GM12801 (cell line): ENCODE data around the gene GSTO2.

Experiments used
- TF ChIP-seq, protein P1 (sequence below): IDR thresholded peaks from one replicate; pipeline ENCODE4 v1.5.1; 2011; ENCODE audit warnings: control low read depth; ENCODE audit not compliant: insufficient read length; ENCODE audit errors: extremely low read depth

Gene GSTO2

DNA sequence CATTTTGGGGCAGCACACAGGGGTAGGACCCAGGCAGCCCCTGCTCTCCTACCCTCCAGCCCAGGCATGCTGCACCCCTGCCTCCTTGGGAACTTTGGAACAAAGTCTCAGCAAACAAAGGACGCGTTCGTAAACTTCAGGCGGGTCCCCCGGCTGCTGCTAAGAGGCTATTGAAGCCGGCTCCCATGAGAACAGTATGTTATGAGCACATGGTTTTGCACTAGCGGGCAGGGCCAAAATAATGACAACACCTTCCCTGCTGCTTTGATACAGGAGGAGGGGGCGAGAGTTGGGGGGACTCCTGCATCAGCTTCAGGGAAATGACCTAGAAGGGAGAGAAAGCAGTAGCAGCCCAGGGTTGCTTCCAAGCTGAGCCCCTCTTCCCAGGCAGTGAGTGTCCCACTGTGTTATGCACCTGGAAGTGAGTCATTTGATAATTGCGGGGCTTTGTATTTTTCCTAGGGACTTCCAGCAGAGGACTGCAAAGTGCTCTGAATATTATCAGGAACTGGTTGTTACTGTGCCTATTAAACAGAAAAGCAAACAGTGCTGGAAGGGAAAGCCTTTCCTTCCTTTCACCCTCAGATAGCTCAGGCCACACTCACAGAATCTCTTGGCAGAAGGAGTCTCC is 62.3 kb downstream of the GSTO2 start:
- TF ChIP-seq, protein P1, sequence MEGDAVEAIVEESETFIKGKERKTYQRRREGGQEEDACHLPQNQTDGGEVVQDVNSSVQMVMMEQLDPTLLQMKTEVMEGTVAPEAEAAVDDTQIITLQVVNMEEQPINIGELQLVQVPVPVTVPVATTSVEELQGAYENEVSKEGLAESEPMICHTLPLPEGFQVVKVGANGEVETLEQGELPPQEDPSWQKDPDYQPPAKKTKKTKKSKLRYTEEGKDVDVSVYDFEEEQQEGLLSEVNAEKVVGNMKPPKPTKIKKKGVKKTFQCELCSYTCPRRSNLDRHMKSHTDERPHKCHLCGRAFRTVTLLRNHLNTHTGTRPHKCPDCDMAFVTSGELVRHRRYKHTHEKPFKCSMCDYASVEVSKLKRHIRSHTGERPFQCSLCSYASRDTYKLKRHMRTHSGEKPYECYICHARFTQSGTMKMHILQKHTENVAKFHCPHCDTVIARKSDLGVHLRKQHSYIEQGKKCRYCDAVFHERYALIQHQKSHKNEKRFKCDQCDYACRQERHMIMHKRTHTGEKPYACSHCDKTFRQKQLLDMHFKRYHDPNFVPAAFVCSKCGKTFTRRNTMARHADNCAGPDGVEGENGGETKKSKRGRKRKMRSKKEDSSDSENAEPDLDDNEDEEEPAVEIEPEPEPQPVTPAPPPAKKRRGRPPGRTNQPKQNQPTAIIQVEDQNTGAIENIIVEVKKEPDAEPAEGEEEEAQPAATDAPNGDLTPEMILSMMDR: no peak

DNA sequence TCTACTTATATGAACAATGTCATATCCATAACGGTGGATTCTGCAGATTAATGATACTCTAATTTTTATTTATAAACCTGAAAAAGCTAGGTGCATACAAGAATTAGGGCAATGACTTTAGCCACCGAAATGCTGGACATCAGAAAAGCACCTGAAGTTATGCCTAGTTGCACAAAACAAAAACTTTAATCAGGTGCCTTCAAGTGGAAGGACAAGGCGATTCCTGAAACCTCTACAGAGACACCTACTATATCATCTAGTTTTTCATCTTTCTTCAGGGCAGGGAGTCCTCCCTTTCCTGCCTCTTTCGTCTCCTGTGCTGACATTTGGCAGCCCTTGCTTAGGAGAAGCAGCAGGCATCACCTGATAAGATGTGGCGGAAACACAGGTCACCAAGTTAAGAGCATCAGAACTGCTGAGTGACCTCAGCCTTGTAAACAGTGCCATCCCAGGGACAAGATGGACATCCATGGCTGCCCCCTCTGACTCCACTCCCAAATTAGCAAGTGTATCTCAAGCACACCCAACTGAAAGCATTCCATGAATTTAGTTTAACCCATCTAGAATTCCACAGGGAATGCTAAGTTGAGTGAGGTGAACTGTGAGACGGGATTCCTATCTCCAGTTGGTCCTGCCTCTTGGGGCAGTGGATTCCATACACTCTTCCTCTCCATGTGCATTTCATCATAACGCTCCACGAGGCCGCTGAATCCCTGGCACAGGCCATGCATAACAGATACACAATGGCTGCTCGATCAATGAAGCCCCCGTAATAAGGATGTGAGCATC is 63.5 kb downstream of the GSTO2 start:
- TF ChIP-seq, protein P1: no peak

DNA sequence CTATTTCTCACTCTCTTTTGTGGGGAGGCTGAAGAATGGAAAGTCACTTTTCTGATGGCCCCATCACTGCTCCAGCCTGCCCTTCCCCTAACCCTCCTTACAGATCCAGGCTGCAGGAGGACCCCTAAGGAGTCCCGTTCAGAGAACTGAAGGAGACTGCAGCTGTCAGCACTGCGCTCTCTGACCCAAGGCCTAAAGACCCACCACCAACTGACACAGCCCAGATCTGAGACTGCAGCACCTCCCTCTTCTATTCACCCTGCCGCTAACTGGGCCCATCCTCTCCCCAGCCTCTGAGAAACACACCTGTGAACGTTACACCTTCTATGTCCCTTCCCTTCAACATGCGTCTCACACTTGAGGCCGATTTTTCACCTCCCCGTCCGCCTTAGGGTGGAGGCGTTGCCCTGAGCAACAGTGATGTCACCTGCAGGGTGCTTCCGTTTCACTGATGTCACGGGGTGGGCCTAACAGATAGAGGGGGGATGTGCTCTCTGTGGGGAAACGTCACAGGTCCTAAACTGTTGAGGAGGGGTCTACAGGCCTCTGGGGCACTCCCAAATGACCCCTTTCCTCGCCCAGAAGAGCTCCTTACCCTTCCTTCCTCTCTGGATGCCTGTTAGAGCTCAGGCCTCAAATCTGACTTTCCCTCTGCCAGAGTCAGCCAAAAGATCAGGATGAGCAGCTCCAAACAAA is 64.2 kb downstream of the GSTO2 start:
- TF ChIP-seq, protein P1: no peak

DNA sequence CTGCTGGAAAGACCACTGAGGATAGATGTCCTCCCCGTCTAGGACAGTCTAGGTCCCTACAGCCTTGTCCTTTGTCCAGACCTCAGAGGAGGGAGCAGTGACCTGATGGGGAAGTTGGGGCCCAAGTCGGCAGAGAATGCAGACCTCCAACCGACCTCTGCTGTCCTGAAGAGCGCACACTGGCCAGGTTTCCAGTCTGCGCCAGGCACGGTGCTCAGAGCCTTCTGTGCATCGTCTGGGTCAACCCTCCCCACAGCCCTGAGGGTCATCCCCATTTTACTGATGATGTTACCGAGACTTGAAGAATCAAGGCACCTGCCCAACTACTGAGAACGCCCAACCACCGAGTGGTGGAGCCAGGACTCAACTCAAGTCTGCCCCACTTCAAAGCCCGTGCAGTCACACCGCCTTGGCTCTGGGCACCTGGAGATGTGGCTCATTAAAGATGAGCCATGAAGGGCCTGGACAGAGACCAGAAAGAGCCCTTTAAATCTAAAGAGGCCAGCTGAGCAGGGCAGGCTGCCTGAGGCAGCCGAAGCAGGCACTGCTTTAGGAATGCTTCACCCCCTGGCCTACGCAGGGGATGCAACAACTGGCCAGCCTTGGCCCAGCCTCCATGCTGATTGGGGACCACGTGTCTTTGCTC is 64.9 kb downstream of the GSTO2 start:
- TF ChIP-seq, protein P1: no peak

DNA sequence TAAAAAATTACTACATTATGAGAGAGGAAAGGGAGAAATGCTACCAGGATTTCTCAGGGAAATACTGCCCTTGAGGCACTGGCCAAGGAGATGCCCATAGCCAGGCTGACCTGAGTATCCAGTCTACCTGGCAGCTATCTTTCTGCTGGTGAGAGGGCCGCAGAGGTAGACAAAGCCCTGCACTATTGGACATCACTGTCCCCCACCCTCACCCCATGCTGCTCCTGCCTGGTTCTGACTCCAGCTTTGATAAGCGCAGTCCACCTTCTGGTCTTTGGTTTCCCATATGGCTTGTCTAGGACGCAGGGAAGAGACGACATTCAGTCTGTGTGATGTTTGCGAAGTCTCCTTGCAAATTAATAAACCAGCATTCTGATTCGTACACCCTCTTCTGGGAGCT is 65.6 kb downstream of the GSTO2 start:
- TF ChIP-seq, protein P1: no peak

DNA sequence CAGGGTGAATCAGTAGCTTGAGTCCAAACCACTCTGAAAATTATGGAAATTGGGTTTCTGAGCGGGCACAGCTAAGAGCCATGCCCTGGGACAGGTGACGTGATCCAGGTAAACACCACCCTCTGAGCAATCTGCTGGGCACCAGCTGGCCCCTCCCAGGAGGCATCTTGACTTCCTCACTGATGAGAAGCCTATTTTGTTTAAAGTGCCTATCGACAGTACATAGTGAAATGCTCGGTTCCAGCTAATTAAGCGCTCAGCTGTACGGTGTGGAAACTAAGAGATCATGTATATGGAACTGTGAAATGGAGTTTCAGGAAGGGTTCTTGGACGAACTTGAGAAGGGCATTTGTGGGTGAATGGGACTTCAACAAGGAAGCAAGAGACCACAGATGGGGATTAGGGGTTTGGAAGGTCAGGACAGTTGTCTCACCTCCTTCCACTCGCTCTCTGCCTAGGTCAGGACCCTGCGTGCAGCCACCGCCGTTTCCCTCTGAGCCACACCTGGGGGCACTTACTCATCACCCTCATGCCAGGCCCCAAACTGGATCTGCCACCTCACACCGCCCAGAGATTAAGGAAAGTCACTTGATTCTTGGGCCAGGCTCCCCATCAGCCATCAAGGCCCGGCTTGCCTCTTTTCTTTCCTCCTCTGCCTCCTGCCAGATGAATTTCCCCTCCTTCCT is 66.1 kb downstream of the GSTO2 start:
- TF ChIP-seq, protein P1: no peak
